HG03469 (cell line): ENCODE measurements around the gene PRKCB.

Experiments
- ATAC-seq: cut with Tn5 transposase; IDR thresholded peaks from one replicate; pipeline ENCODE4 v1.9.1; 2021; ENCODE audit warnings: mild to moderate bottlenecking, moderate library complexity, moderate number of reproducible peaks; ENCODE audit not compliant: unreplicated experiment

Gene PRKCB

DNA sequence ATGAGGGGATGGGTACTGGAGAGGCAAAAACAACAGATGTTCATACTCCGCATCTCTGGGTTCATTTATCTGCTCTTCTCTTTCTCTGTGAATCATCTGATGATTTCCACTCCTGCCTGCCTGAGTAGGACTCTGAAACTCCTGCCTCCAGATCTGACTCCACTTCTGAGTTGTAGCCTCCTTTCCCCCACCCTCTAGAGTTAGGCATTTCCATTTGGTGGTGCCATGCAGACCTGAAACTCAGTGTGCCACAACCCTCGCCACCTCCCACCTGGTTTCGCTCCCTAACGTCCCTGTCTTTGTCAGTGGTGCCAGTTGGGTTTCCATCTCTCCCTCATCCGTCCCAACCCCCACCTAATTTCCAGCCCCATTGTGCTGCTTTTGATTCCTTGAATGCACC is 126.2 kb downstream of the PRKCB start:
- ATAC-seq: no peak

DNA sequence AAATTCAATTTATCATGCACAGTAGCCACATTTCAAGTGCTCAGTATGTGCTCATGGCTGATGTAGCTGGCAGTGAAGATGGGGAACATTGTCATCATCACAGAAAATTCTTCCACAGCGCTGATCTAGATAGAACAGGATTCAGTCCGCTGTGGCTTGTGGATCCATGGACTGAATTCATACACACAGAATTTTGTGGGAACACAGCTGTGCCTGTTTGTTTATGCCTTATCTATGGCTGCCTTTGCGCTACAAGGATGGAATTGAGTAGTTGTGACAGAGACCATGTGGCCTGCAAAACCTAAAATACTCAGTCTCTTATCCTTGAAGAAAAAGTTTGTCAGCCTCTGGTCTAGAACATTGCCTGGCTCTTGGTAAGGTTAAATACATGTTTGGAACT is 128.4 kb downstream of the PRKCB start:
- ATAC-seq: no peak

DNA sequence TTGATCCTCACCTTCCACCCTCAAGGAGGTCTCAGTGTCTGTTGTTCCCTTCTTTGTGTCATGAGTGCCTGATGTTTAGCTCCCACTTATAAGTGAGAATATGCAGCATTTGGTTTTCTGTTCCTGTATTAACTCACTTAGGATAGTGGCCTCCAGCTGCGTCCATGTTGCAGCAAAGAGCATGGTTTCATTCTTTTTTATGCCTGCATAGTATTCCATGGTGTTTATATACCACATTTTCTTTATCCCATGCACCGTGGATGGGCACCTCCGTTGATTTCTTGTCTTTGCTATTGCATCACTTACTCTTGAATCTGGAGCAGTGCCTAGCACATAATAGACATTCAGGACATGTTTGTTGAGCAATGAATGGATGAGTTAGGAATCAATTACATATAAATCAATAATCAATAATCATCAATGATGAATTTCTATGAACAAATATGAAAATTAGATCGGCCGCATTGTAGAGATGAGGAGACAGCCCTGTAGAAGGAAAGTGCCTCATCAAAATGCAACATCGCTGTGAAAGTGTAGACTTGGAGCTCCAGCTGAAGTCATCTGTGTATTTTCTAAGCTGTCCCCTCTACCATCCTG is 129.5 kb downstream of the PRKCB start:
- no peak for ATAC-seq

DNA sequence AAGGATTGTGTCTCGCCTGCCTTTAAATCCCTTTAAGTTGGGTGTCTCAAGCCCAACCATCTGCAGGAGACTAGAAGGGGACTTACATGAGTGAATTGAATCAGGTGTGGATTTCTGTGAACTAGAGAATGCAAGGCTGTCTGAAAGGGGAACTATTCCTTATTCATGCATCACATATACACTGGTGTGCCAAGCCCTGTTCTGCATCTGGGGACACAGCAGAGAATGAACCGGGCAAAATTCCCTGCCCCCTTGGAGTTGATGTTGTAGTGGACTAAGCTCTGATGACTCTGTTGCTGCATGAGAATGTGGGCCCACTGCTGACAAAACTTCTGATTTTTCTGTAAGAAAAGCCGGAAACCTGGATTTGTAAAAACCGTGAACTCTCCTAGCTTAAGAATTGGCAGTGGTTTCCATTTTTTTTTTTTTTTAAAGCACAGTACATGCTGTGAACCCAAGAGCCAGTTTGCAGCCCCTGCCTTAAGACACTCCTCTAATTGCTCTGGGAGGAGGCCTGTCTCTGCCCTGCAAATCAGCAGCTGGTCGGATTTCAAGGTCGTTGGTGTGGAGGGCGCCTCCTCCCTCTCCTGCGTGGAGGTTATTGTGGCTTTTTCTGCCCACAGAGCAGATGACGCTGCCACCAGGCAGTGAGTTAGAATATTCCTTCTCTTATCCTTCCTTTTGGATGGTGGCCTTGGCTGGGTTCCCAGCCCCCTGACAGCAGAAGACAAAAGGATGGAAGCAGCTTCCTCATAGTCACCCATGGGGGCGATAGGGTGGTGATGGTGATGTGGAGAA is 131.0 kb downstream of the PRKCB start:
- no peak for ATAC-seq

DNA sequence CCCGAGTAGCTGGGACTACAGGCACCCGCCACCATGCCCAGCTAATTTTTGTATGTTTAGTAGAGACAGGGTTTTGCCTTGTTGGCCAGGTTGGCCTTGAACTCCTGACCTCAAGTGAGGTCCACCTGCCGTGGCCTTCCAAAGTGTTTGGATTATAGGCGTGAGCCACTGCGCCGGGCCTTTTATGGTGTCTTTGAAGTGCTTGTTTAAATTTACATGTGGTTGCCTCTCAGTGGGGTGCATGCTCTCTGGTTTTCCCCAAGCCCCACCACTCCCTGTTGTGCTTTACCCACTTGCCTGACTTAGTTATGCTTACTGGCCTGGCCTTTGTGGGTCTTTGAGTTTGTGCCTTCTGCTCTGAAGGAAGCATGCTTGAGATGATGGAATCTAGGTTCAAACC is 132.0 kb downstream of the PRKCB start:
- no peak for ATAC-seq

DNA sequence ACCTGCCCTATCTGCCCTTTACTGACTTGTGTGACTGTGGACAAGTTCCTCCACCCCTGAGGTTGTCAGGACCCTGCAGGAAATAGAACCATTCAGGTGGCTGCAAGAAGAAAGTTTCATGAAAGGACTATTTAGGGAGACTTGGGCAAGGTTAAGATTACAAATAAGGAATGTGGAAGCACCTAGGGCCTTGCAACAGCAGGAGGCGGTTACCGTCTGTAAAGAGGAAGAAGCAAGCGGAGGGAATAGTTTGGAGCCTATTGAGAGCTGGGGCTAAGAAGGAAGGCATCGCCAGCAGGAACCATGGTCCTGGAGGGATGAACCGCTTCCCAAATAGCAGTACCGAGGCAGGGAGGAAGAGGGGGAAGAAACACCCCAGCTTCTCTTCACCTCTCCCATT is 132.4 kb downstream of the PRKCB start:
- ATAC-seq: no peak

DNA sequence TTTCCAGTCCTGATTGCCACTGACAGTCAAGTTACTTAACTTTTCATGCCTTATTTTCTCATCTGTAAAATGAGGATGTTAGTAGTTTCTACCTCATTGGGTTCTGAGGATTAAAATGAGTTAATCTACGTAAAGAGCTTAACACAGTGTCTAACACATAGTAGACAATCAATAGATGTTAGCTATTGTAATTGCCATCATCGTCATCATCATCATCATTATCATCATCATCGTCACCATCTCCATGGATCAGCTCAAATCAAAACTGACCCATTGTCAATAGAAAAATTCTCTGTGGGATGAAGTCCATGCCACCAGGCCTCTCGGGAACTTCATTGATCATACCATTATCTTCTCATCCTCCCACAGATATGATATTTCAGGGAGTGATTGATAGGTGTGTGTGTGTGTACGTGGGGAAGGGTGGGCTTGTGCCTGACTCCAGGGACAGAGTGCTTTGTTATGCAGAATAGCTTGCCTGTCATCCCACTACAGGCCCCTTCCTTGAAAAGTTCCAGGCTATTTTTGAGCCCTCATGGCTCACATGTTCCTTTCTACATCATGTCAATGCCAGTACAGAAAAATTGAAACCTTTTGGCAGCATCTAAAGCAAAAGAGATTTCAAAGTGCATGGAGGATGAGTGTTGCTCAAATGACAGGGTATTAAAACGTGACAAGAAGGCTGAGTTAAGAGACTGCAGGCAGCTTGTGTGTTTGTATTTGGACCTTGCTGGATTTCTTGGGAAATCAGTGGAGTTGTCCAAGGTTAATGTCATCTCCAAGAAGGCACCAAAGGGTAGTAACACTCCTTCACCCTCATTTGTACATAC is 133.9 kb downstream of the PRKCB start:
- no peak for ATAC-seq

DNA sequence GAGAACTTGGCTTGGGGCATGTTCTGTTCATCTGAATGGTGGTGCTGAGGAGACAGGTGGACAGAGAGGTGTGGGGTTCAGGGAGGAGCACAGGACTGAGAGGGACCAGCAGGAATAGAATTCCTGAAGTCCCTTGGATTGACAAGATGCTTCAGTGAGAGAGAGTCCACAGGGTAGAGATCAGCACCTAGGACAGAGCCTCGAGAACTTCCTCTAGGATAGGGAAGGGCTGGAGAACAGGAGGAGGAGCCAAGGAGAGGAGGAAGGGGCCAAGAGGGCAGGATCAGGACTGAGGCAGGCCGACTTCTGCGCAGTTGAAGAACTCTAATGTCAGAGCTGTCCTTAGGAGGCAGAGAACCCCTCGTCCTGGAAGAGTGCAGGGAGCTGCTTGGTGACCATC is 138.4 kb downstream of the PRKCB start:
- no peak for ATAC-seq

DNA sequence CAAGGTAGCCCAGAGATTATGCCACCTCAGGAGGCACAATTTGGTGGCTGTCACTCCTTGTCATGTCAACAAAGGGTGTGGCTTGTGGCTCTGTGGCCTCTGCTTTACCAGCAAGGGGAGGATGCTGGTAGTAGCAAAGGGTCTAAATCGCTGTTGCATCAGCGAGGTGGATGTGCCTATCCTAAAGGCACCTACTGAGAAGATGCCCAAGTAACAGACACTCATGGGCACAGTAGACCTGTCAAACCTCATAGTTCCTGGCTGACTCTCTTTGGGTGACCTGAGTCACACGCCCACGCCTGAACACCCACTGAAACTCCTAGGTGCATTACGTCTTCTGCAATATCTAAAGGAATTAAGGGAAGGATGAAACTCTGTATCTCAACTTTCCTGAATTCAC is 139.5 kb downstream of the PRKCB start:
- ATAC-seq: no peak

DNA sequence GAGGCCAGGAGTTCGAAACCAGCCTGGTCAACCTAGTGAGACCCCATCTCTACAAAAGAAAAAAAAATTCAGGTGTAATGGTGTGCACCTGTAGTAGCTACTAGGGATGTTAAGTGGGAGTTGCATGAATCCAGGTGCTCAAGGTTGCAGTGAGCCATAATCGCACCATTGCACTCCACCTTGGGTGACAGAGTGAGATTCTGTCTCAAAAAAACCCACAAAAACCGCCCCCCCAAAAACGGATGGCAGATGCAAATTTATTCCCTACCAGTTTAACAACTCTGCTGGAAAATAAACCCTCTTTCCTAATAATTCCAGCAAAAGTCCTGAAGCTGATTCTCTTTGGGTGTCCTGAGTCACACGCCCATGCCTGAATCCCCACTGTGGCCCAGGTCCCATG is 140.3 kb downstream of the PRKCB start:
- ATAC-seq: no peak

DNA sequence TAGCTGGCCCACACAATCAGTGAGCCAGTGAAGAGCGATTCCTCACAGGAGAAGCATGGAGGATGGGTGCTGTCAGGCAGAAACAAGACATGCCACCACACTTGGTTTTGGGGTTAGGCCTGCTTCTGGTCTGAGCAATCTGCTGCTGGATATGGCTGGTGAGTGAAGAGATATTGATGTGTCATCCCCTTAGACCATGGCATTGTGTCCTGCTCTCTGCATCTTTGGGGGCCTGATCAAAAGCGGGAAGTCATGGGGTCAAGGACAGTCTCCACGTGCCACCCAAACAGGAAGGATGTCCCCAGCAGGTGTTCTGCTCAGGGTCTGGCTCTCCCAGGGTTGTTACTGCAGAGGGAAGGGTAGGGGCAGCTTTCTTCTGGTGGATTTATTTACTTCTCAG is 140.7 kb downstream of the PRKCB start:
- no peak for ATAC-seq

DNA sequence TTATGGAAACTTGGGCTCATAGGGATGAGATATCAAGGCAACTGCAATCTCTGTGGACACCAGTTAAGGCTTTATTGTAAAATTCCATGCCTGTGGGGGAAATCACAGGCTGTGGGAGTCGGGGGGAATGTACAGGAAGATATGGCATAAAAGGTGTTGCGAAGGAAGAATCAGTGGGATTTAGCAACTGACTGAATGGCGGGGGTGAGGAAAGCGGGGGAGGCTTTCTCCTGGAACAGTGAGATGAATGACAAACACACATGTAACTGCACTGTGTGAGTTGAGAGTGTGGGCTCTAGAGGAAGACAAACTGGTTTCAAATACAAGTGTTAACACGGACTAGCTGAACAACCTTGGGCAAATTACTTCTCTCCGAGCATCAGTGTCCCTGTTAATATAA is 143.7 kb downstream of the PRKCB start:
- no peak for ATAC-seq

DNA sequence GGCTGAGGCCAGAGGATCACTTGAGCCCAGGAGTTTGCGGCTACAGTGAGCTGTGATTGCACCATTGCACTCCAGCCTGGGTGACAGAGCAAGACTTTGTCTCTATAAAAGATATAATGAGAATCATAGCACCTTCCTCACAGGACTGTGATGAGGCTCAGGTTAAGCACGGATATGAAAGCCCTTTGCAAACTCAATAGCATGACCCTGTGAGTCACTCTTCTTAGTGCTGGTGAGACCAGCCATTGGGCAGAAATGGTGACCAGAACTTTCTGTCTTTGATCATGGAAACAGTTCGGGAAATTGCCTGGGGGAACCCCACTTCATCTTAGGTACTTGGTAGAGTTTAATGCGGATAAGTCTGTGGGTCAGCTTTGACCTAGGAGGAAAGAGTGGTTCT is 144.2 kb downstream of the PRKCB start:
- no peak for ATAC-seq

DNA sequence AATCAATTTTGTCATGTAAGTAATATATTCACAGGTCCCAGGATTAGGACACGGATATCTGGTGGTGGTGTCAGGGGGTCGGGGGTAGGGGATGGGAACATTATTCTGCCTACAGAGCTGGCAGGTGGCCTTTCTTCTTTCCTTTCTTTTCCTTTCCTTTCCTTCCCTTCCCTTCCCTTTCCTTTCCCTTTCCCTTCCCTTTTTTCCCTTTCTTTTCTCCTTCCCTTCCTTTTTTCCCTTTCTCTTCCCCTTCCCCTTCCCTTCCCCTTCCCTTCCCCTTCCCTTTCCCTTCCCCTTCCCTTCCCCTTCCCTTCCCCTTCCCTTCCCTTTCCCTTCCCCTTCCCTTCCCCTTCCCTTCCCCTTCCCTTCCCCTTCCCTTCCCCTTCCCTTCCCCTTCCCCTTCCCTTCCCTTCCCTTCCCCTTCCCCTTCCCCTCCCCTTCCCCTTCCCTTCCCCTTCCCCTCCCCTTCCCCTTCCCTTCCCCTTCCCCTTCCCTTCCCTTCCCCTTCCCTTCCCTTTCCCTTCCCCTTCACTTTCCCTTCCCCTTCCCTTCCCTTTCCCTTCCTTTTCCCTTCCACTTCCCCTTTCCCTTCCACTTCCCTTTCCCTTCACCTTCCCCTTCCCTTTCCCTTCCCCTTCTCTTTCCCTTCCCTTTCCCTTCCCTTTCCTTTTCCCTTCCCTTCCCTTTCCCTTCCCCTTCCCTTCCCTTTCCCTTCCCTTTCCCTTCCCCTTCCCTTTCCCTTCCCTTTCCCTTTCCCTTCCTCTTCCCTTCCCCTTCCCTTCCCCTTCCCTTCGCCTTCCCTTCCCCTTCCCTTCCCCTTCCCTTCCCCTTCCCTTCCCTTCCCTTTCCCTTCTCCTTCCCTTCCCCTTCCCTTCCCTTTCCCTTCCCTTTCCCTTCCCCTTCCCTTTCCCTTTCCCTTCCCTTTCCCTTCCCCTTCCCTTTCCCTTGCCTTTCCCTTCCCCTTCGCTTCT is 145.9 kb downstream of the PRKCB start:
- no peak for ATAC-seq

DNA sequence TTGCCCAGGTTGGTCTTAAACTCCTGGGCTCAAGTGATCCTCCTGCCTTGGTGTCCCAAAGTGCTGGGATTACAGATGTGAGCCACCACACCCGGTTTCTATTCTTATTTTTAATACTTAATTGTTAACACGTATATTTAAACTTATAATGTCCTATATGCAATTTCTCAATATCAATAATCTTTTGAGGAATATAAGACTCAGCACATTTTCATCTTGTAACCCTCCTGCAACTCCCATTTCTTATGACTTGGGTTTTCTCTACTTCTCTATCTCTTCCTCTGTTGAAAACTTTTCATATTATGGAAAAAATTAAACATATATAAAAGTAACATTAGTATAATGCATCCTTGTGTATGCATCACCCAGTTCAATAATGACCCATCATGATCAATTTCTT is 150.7 kb downstream of the PRKCB start:
- ATAC-seq: no peak

DNA sequence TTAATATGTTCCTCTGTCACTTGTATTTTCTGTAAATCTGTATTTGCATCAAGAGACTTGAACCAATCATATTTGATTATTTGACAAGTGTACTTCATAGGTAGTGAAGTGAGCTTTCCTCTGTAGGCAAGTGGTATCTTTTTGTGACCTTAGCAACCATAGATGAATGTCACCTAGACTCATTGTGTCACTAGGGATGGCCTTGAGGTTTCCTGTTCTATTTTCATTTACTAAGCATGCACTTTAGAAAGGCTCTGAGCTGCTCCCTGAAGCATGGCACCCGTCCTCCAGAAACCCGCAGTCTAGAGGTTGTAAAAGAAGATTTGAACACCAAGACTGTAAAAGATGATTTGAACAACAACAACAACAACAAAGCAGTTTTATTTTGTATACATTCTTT is 151.7 kb downstream of the PRKCB start:
- ATAC-seq: peak; percentile 90

DNA sequence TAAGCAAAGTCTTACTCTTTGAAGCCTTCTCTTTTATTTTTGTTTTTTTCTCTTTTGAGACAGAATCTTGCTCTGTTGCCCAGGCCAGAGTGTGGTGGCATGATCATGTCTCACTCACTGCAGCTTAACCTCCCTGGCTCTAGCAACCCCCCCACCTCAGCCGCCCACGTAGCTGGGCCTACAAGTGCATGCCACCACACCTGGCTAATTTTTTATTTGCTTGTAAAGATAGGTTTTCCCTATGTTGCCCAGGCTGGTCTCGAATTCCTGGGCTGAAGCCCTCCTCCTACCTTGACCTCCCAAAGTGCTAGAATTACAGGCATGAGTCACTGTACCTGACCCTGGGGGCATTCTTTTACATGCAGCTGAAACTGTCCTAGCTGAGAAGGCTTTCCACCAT is 154.7 kb downstream of the PRKCB start:
- no peak for ATAC-seq

DNA sequence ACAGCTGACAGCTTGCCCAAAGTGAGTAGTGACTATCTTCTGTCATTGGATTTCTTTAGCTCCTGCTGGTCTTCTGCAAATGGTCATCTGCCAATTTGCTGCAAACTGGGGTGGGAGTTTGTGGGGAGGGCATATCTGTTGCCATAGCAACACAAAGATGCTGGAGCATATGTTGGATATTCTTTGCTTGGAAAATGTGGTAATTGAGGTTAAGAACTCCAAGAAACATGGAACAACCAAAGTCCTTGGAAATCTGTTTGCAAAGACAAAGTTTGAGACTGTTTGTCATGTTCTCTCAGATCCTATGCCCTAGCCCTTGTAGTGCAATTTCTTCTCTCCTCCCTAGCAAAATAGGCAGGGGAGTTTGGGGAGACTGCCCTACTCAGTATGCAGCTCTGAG is 155.3 kb downstream of the PRKCB start:
- no peak for ATAC-seq

DNA sequence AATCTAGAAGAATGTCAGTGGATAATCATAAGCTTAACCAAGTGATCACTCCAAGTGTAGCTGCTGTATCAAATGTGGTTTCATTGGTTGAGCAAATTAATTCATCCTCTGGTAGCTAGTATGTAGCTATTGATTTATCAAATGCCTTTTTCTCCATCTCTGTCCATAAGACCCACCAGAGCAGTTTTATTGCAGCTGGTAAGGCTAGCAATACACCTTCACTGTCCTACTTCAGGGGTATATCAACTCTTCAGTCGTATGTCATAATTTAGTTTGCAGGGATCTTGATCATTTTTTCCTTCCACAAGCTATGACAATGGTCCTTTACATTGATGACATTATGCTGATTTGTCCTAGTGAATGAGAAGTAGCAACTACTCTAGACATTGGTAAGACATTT is 158.8 kb downstream of the PRKCB start:
- no peak for ATAC-seq

DNA sequence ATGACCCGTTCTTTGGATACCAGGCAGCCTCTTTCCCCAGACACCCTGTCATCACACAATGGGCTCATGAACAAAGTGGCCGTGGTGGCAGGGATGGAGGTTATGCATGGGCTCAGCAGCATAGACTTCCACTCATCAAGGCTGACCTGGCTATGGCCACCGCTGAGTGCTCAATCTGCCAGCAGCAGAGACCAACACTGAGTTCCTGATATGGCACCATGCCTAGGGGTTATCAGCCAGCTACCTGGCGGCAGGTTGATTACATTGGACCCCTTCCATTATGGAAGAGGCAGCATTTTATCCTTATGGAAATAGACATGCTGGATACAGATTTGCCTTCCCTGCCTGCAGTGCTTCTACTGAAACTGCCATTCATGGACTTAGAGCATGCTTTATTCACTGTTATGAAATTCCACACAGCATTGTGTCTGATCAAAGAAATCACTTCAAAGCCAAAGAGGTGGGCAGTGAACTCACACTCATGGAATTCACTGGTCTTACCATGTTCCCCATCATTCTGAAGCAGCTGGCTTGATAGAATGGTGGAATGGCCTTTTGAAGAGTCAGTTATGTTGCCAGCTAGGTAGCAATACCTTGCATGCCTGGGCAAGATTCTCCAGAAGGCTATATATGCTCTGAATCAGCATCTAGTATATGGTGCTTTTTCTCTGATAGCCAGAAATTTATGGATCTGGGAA is 160.6 kb downstream of the PRKCB start:
- no peak for ATAC-seq
